IPS DF 4.7 (cell line): ENCODE data around the gene MICU1.

ENCODE experiments used
- DNase-seq: peaks from one replicate; pipeline ENCODE4 v3.0.0-alpha.2; 2013; ENCODE audit warnings: low spot score; ENCODE audit errors: extremely low read depth

Gene MICU1

DNA sequence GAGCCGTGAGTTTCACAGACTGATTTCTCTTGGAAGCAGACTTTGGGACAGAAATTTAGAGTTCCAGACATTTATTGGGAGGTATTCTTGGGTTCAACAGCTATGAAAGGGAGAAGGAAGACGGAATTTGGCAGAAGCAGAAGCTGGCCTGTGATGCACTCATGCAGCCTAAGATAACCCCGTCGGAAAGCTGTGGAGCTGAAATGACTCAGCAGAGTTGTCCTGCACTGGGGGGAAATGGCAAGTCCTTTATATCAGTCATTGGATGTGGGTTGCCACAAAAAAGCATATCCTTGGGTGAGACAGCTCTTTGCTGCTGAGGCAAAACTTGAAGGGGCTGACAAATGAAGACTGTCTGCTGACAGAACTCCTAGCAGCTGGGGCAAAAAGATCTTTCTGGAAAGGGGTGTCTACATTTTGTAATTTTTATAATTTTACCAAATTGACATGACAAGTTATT lies 11.5 kb upstream of the MICU1 start:
- DNase-seq: no peak

DNA sequence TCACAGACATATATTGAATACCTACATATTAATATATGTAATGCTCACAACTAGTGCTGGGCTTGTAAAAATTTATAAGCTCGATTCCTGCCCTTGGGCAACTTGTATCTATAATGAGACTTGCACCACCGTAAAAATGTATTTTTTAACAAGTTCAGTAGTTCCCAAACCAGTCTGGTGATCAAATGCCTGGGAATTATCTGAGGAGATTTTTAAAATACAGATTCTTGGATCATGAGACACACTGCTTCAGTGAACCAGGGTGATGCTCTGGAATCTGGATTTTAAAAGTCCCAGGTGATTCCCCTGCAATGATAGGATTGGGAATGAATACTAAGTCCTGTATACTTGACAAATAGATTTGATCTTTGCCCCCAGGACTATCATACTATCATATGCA lies 4.3 kb upstream of the MICU1 start:
- no peak for DNase-seq

DNA sequence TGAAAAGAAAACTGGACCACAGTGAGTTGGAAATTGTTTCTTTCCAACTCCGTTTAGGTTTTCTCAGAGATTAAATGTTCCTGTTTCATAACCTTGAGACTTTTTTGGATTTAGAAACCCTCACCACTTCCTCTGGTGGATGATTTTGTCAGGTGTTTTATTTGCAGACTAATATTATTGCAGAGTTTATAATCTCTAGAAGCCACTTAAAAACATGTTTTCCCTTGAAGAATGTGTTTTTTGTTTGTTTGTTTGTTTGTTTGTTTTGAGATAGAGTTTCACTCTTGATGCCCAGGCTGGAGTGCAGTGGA lies 520 bp upstream of the MICU1 start:
- DNase-seq: no peak

DNA sequence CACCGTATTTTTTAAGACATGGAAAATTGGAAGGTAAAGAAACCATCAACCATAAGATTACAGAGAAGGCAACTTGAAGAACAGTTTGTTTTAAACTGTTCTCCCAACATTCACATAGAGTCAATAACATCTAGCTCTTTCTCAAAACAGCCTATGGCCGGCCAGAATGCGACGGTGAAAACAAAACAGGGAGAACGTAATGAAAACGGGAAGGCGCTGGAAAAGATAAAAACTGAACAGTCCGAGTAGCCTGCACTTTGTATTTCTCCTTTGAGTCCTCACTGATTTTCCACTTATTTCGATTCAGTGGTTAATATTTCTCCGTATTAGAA lies 637 bp downstream of the MICU1 start:
- DNase-seq: no peak

DNA sequence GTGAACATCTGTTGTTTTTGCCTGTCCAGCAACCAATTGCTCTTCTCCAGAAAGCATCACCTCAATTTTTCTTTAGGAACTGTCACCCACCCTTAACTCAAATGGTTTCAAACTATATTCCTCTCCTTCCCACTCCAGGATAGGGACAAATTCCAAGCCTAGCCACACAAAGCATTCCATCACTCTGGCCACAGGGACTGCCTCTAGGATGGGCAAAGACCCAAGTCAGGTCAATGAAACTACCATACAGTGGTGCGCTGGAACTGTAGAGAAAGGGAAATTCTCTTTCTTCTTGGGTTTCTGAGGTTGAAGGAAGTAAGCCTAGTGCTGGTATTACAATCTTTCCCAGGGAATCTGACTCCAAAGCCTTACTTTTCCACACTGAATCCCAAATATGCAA lies 3.6 kb downstream of the MICU1 start:
- no peak for DNase-seq

DNA sequence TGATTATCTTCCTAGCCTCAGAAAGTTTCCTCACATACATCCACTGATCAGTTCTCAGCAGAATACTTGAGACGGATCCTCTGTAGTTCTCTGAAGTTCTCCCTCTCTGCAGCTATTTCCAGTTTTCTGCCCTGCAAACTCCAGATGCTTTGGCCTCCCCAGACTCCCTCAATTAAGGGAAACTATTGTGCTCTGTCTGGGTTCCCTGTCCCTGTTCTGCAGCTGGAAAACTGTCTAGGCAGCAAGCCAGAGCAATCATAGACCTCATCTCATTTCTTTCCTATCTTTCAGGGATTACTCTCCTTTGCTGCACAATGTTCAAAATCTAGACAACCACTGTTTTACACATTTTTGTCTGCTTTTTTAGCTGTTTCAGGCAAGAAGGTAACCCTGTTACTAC lies 9.2 kb downstream of the MICU1 start:
- no peak for DNase-seq

DNA sequence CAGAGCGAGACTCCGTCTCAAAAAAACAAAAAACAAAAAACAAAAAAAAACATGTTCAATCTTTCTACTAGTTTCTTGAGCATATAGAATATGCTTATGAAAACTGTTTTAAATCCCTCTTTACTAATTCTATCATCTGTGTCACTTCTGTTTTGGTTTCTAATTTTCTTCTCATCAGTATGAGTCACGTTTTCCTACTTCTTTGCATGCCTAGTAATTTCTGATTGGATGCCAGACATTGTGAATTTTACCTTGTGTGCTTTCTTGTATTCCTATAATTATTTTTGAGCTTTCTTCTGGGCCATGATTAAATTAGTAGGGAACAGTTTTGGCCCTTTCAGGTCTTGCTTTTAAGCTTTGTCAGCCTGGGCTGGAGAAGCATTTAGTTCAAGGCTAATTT lies 9.9 kb downstream of the MICU1 start:
- DNase-seq: no peak

DNA sequence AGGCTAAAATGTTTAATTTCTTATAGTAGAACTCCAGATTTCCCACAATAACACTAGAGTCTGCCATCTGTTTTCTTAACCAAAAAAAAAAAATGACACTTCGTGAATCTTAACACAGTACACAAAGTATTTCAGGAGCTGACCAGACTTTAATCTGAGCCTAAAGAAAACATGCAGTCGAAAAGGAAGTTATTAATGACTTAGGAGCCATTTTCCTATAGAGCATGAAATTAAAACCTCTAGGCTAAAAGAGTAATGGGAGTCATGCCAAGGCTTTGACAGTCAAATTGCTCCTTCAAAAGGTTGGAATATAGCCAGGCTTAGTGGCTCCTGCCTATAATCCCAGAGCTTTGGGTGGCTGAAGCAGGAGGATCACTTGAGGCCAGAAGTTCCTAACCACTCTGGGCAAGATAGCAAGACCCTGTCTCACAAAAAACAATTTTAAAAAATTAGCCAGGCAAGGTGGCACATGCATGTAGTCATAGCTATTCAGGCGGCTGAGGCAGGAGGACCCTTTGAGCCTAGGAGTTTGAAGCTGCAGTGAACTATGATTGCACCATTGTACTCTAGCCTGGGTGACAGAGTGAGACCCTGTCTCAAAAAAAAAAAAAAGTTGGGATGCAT lies 13.6 kb downstream of the MICU1 start:
- DNase-seq: no peak

DNA sequence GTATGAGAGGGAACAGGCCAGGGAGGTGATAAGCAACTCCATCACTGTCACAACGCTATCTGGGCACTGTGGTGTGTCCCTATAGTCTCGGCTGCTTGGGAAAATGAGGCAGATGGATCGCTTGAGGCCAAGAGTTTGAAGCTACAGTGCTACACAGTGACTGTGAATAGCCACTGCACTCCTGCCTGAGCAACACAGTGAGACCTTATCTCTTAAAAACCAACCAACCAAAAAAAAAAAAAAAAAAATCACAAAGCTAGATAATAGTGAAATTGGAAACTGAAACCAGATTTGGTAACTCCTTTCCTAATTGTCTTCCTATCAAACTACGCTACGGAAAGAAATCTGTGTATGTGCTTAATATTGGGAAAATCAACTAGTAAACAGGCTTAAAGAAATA lies 14.1 kb downstream of the MICU1 start:
- DNase-seq: no peak

DNA sequence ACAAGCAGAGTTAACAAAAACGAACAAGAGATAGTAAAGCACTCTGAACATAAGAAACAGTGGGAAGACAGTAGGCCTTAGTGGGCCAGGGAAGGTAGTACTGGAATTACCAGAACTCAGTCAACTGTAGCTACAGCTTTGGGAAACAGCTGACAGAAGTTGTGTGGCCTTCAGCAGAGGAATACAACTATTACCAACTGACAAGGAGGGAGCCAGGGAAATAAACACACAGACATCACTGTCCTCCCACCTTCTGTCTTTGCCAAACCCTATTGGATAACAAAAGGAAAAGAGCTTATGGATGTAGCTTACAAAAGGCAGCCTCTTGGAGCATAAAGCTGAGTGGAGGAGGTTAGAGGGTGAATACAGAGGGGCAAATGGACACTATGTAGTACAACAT lies 15.4 kb downstream of the MICU1 start:
- DNase-seq: no peak

DNA sequence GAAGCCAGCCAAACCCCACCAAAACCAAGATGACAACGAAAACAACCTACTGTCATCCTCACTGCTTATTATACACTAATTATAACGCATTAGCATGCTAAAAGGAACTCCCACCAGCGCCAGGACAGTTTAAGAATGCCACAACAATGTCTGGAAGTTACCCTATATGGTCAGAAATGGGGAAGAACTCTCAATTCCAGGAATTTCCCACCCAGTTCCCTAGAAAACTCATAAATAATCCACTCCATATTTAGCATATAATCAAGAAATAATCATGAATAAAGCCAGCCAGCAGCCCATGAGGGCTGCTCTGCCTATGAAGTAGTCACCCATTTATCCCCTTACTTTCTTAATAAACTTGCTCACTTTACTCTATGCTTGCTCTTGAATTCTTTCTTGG lies 20.8 kb downstream of the MICU1 start:
- no peak for DNase-seq

DNA sequence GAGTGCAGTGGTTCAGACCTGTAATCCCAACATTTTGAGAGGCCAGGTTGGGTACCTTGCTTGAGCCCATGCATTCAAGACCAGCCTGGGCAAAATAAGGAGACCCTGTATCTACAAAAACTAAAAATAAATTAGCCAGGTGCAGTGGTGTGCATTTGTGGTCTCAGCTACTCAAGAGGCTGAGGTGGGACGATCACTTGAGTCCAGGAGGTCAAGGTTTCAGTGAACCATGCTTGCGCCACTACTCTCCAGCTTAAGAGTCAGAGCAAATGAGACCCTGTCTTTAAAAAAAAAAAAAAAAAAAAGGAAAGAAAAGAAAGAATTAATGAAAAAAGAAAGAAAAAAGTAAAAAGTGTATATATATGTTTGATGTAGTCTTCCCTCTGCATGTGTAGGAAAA lies 24.7 kb downstream of the MICU1 start:
- no peak for DNase-seq

DNA sequence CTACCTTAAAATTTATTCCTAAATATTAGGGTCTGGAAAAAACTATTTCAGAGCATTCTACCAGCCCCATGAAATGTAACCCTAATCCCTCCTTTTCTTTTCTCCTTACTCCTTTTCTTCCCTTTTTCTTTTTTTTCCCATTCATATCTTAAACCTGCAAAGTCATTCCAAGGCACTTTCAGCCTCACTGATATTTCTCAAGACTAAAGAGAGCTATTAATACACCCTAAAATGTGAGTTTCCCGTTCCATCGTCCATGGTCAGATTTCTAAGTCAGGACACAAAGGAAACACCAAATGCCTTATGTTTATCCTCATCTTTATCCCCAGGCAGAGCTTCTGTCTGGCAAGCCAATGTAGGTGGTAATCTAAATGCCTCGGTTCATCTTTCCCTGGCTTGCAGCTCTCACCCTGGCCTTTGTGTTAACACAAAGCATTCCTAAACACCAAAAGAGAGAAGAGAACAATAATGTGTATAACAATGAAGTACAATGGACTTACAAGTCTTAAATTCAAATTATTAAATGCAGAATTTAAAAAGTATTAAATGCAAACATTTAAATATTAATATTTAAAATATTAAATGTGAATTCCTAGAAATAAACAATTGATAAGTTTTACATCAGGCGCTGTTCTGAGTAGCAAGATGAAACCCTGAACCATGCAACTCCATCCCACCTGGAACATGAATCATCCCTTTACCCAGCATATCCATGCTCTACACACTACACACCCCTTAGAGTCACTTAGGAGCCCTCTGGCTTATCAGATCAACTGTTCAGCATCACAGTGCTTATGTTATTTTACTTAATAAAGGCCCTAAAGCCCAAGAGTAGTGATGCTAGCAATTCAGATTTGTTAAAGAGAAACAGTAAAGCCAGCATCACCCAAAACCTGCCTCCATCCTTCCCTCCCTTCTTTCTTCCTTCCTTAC lies 26.8 kb downstream of the MICU1 start:
- no peak for DNase-seq

DNA sequence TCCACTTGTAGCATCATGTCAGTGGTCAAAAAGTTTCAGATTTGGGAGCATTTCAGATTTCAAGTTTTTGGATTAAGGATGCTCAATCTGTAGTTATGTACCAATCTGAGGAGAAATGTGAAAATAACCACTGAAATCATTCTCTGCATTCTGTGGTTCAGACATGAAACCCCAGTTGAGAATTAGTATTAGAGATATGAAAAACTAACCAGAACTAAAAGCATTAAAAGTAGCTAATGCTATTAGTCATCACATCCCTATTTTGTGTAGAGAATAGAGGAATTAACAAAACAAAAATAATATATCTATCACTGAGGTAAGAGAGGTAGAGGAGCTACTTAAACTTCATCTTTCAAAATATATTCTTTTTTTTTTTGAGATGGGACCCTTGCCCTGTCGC lies 28.0 kb downstream of the MICU1 start:
- no peak for DNase-seq

DNA sequence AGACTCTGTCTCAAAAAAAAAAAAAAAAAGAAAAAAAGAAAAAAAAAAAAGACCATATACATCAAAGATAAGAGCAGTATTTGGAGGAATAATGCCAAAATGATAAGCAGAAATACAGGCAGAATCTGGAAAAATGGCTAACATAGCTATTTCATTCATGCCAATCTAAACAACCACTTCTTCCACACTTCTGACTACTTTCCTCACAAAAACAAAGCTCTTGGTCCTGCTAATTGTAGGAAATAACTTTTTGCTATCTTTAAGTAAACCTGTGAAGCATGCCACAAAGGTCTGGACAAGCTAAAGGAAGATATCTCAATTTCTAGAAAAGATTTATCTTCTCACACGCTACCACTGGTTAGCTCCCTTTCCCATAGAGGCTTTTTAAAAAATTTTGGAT lies 30.4 kb downstream of the MICU1 start:
- no peak for DNase-seq

DNA sequence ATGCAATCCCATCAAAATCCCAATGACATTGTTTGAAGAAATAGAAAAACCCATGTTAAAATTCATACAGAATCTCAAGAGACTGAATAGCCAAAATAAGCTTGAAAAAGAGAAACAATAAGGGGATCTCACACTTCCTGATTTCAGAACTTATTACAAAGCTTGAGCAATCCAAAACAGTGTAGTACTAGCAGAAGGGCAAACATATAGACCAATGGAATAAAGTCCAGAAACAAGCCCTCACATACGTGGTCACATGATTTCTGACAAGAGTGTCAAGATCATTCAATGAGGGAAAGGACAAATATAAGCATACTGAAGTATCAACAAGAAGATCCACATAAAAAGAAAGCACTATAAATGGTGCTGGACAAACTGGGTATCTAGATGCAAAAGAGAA lies 31.9 kb downstream of the MICU1 start:
- no peak for DNase-seq

DNA sequence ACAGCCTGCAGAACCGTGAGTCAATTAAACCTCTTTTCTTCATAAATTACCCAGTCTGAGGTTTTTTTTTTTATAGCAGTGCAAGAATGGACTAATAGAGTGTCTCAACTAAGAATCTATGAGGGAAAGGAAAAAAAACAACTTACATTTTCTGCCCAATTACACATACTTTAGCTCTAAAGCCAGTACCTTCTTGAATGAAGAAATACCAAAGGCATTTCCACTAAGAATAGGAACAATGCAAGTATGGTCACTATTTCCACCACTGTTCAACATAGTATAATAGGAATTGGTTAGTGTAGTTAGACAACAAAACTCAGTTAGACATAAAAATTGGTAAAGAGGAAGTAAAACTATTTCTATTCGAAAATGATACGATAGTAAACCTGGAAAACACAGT lies 37.6 kb downstream of the MICU1 start:
- DNase-seq: no peak

DNA sequence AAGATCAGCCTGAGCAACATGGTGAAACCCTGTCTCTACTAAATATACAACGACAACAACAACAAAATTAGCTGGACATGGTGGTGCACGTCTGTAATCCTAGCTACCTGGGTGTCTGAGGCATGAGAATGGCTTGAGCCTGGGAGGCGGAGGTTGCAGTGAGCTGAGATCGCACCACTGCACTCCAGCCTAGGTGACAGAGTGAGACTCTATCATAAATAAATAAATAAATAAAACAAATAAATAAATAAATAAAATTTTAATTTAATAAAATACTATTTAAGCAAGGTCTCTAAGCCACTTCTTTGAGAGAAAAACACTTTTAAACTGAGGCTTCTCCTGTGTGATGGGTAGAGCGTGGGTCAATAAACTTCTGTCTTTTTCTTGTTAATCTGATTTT lies 38.3 kb downstream of the MICU1 start:
- DNase-seq: no peak

DNA sequence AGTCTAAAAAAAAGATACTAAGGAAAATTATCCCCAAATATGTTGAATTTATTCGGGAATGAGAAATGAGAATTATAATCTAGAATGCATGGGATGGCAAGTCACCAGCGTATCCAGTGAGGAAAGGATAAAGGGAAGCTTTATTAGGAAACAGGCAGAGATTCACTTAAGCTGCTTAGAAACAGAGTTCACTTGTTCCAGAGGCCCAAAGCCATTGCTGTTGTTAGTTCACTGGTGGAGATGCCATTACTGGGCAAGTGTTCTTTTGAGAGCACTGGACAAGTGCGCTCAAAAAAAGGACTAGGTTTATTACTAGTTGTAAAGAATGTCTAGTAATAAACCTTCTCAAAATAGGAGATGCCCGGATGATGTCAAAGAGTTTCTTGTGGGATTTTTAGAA lies 51.2 kb downstream of the MICU1 start:
- DNase-seq: no peak

DNA sequence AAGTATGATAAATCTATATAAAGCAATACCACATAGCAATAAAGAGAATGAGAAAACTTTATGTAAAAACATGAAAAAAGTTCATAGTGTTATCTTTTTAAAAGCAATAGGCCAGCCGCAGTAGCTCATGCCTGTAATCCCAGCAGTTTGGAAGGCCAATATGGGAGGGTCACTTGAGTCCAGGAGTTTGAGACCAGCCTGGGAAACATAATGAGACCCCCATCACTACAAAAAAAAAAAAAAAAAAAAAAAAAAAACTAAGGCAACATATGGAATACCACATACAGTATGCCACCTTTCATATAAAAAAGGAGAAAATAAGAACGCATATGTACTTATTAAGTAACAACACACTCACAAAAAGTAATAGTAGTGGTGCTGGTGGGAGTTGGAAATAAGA lies 52.8 kb downstream of the MICU1 start:
- no peak for DNase-seq

DNA sequence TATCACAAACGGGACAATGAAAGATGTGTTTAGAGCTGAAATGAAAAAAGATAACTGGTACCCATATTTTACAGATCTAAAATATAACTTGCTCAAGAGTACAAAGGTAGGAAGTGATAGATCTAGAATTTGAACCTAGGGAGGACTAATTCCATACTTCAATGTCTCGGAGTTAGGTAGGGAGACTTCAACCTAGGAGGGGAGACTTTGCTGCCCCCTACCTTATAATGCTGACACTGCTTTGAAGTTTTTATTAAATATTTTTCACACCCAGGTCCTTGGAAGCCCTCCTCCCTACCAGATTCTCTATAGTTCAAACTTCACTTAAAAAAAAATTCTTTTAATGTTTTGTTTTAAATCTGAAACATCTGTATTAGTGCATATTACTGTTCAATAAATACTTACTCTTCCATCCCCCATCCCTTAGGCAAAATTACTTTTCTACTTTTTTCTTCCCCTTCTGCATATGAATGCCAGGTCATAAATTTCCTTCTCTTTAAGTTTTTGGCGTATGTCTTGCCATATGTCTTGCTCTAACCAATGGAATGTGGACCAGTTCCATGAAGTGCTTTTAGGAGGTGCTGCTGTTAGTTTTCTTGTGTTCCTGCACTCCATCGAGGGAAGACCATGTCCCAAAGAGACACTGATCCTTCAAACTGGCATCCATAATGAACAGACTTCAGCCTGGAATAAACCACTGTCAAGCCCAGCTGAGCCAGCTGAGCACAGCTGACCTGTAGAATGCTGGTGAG lies 57.8 kb downstream of the MICU1 start:
- DNase-seq: peak; percentile 5

DNA sequence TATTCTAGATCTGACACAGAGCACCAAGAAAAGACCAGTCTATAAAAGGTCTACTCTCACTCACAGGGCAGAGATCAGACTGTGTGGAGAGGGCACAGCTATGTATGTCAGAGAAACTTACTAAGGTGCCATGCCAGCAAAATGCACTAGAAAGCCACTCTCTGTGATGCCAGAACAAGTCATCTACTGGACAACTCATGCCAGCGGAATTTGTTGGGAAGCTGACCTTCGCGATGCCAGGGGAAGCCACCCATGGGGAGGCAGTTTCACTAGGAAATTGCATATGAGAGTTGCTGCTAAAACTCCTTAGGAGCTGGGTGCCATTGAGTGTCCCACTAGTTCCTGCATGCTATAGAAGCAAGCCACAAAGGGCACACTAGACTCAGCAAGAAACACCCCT lies 58.5 kb downstream of the MICU1 start:
- no peak for DNase-seq

DNA sequence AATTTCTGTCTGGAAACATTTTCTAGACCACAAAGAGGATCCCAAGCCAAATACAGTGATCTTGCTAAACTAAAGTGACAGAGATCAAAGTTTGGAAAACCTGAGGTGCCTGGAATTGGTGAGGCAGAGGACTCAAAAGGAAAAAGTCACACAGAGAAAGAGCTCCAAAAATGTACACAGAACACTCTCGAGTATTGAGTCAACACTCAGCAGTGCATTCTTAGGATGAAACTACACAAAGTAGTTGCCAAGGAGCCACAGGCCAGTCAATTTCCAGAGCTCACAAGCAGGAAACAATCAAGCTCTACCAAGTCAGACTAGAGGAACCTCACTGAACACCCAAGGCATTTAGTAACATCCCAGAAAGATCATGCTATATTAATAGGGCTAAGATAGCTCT lies 61.3 kb downstream of the MICU1 start:
- DNase-seq: no peak
